Astrocyte of the spinal cord (primary cell): ENCODE measurements around the gene SSBP4.

Source experiments
- DNase-seq: peaks from one replicate; pipeline ENCODE4 v3.0.0; 2011; ENCODE audit warnings: low read depth, low spot score
- H3K4me3 ChIP-seq: 2 replicates; pipeline ENCODE4 v1.5.1; 2011; ENCODE audit warnings: low read depth, mild to moderate bottlenecking, low read length, moderate library complexity
- CTCF ChIP-seq: IDR thresholded peaks from 2 replicates; pipeline ENCODE4 v1.5.1; 2012; ENCODE audit warnings: low read depth, mild to moderate bottlenecking, low read length, inconsistent platforms
- in situ Hi-C: cut with HindIII; loops from 2 replicates; pipeline ENCODE4 v1.10.0; 2017; ENCODE audit warnings: low sequenced_read_pairs

SSBP4 gene

GRCh38 chr19:18406749-18407148 is 12.4 kb upstream of the SSBP4 start:
- no peak overlapping the region for H3K4me3 ChIP-seq
- no peak for TF ChIP-seq CTCF
- DNase-seq, result no peak
- in situ Hi-C loops, result no loop called here

GRCh38 chr19:18408053-18408476 is 11.1 kb upstream of the SSBP4 start:
- peak; percentile 46 for TF ChIP-seq CTCF
- DNase-seq, result no peak
- H3K4me3 ChIP-seq, result no peak overlapping the region
- in situ Hi-C loops, result no loop called here

GRCh38 chr19:18412610-18413239 is 6.5 kb upstream of the SSBP4 start:
- no peak for DNase-seq
- no peak for TF ChIP-seq CTCF
- no peak overlapping the region for H3K4me3 ChIP-seq
- in situ Hi-C loops, result no loop called here

DNA sequence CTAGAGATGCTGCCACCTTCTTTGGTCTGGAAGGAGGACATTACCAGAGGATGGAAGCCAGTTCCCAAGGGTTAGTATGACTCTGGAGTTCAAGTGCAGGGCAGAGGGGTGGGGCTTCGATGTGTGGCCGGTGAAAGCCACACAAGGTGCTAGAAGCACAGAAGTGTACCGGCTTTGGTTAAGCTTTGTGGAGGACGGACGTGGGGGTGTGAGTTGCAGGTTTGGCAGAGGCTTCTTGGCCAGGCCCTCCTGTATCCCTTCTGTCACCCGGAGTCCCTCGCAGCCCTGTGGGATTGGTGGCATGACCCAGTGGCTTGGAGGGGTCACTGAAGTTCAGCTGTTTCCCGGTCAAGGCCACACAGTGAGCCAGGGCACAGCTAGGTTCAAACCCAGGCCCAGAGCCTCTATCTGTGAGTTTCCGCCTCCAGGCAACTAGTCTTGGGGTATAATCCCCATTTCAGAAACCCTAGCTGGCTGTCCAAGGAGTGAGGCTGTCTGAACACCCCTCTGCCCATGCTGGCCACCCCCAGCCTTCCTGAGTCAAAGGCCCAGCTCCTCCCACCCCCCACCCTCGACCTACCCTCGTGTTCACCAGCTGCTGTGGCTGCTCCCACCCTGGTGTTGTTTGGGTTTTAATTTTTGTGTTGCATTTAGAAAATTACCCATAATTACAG is 4.6 kb upstream of the SSBP4 start:
- in situ Hi-C loops, result no loop called here
- DNase-seq, result no peak
- no peak for TF ChIP-seq CTCF
- no peak overlapping the region for H3K4me3 ChIP-seq

- H3K4me3 ChIP-seq, result no peak overlapping the region
- TF ChIP-seq CTCF, result no peak
- in situ Hi-C loops, result no loop called here
- peak; percentile 75 for DNase-seq
Measured at GRCh38 chr19:18415178-18415867, 3.9 kb upstream of the SSBP4 start.

DNA sequence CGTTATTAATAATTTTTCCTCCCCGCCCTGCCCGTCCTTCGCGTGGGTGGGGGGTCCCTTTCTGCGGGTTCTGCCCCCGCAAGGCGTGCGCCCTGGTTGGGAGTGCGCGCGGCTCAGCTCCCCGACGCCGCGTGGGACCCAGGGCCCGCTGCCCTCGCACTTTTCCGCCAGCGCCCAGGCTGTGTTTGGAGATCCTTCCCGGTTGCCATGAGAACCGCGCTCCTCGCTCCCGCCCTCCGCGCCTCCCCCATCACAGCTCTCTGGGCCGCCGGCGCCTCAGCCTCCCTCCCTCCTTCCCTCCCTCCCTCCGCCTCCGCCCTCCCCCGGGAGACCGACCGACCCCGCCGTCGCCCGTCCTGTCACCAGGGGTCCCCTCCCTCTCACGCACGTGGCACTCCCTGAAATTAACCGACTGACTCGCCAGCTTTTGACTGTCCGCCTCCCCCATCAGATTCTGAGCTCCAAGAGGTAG is 2.4 kb upstream of the SSBP4 start:
- peak; percentile 91 for DNase-seq
- in situ Hi-C loops, result no loop called here
- H3K4me3 ChIP-seq, result peak overlapping the region; percentile 31
- TF ChIP-seq CTCF, result no peak
